GM18951 (cell line): ENCODE measurements around the gene SOX5.

Source experiments
- POLR2A ChIP-seq: IDR thresholded peaks from 4 replicates; pipeline ENCODE4 v1.6.1; 2011; ENCODE audit warnings: mild to moderate bottlenecking; ENCODE audit not compliant: insufficient read length, insufficient read depth; ENCODE audit errors: extremely low read depth
- in situ Hi-C: fragments of 300-500 bp; cut with MboI; formaldehyde crosslinking; loops from one replicate; pipeline ENCODE4 v1.12.0; 2022; ENCODE audit warnings: low sequenced_read_pairs, mixed read lengths, inconsistent platforms; ENCODE audit not compliant: unreplicated experiment

Gene SOX5

GRCh38 chr12:23585782-23586163 is 363.7 kb downstream of the SOX5 start:
- in situ Hi-C loops, result no loop called here
- no peak for TF ChIP-seq POLR2A

GRCh38 chr12:23585156-23585781 is 364.2 kb downstream of the SOX5 start:
- in situ Hi-C loops, result no loop called here
- TF ChIP-seq POLR2A, result no peak

- in situ Hi-C loops, result no loop called here
- no peak for TF ChIP-seq POLR2A
Observed at GRCh38 chr12:23581913-23582312, 367.6 kb downstream of the SOX5 start.

GRCh38 chr12:23579257-23579656 is 370.2 kb downstream of the SOX5 start:
- in situ Hi-C loops, result no loop called here
- TF ChIP-seq POLR2A, result no peak

- in situ Hi-C loops, result no loop called here
- no peak for TF ChIP-seq POLR2A
Observed at GRCh38 chr12:23576372-23576771, 373.1 kb downstream of the SOX5 start.

- no peak for TF ChIP-seq POLR2A
- in situ Hi-C loops, result no loop called here
Observed at GRCh38 chr12:23569356-23569755, 380.1 kb downstream of the SOX5 start.

GRCh38 chr12:23566133-23566532 is 383.3 kb downstream of the SOX5 start:
- TF ChIP-seq POLR2A, result no peak
- in situ Hi-C loops, result no loop called here

GRCh38 chr12:23564451-23565152 is 384.9 kb downstream of the SOX5 start:
- in situ Hi-C loops, result no loop called here
- no peak for TF ChIP-seq POLR2A

- in situ Hi-C loops, result no loop called here
- no peak for TF ChIP-seq POLR2A
Observed at GRCh38 chr12:23561364-23562345, 387.8 kb downstream of the SOX5 start.

- in situ Hi-C loops, result no loop called here
- no peak for TF ChIP-seq POLR2A
Observed at GRCh38 chr12:23560611-23561010, 388.9 kb downstream of the SOX5 start.

- no peak for TF ChIP-seq POLR2A
- in situ Hi-C loops, result no loop called here
Observed at GRCh38 chr12:23559268-23559753, 390.2 kb downstream of the SOX5 start.

GRCh38 chr12:23556661-23557060 is 392.8 kb downstream of the SOX5 start:
- no peak for TF ChIP-seq POLR2A

GRCh38 chr12:23555825-23556207 is 393.7 kb downstream of the SOX5 start:
- TF ChIP-seq POLR2A, result no peak
- in situ Hi-C loops, result no loop called here

More at GRCh38 chr12:23556661-23557060, 392.8 kb downstream of the SOX5 start:
- in situ Hi-C loops, result no loop called here
